GM21447 (cell line): ENCODE measurements around the gene PRKCH.

Experiments
- ATAC-seq: cut with Tn5 transposase; IDR thresholded peaks from one replicate; pipeline ENCODE4 v1.9.1; 2021; ENCODE audit not compliant: unreplicated experiment

Gene PRKCH

GRCh38 chr14:61575551-61576150 lies 254.3 kb downstream of the PRKCH start:
- ATAC-seq = no peak

- no peak for ATAC-seq
Measured at GRCh38 chr14:61577506-61577931, 256.1 kb downstream of the PRKCH start.

GRCh38 chr14:61578745-61579144 lies 257.4 kb downstream of the PRKCH start:
- ATAC-seq = no peak

GRCh38 chr14:61581340-61581739 lies 260.0 kb downstream of the PRKCH start:
- ATAC-seq = no peak

- no peak for ATAC-seq
Measured at GRCh38 chr14:61581955-61582615, 260.7 kb downstream of the PRKCH start.

- no peak for ATAC-seq
Measured at GRCh38 chr14:61582815-61583214, 261.4 kb downstream of the PRKCH start.

GRCh38 chr14:61584331-61584741 lies 263.0 kb downstream of the PRKCH start:
- ATAC-seq = no peak

GRCh38 chr14:61585598-61586543 lies 264.5 kb downstream of the PRKCH start:
- ATAC-seq = no peak

- no peak for ATAC-seq
Measured at GRCh38 chr14:61586544-61587055, 265.2 kb downstream of the PRKCH start.

GRCh38 chr14:61587081-61587713 lies 265.8 kb downstream of the PRKCH start:
- no peak for ATAC-seq

- ATAC-seq = no peak
Measured at GRCh38 chr14:61588419-61588901, 267.1 kb downstream of the PRKCH start.

- ATAC-seq = no peak
Measured at GRCh38 chr14:61589691-61590581, 268.6 kb downstream of the PRKCH start.

- ATAC-seq = no peak
Measured at GRCh38 chr14:61591862-61592261, 270.5 kb downstream of the PRKCH start.

- no peak for ATAC-seq
Measured at GRCh38 chr14:61593330-61593729, 272.0 kb downstream of the PRKCH start.

- no peak for ATAC-seq
Measured at GRCh38 chr14:61596990-61597389, 275.6 kb downstream of the PRKCH start.

GRCh38 chr14:61598980-61599379 lies 277.6 kb downstream of the PRKCH start:
- ATAC-seq = peak; percentile 50

- no peak for ATAC-seq
Measured at GRCh38 chr14:61599942-61600341, 278.6 kb downstream of the PRKCH start.
